ENCODE results near the gene S100A5. TPM values are rescaled to one million over a fixed set of nuclear protein-coding genes. Genes with fewer than 3 reads are reported as not detected.

Gene S100A5
- total RNA-seq, 1 donor from 2014 or later: not detected

- FAIRE-seq (no peak), DNase-seq (ENCODE audit: low read depth) (no peak)
- no peaks in the 10 kb centered on the region for H3K36me3 ChIP-seq (ENCODE audit: control insufficient read depth, insufficient read depth, low read length)
- TF ChIP-seq CTCF (IDR thresholded peaks at IDR 0.05; ENCODE audit: insufficient read depth, low read length, severe bottlenecking): no peak
- H3K4me3 ChIP-seq (ENCODE audit: low read depth, low read length): no peak overlapping the region
- no peaks in the 10 kb centered on the region for H3K27me3 ChIP-seq (ENCODE audit: control insufficient read depth, insufficient read depth, low read length)
These were observed 42.0 kb downstream of the S100A5 start for GRCh38 chr1:153498746-153499145.

- no peak for FAIRE-seq
- DNase-seq (ENCODE audit: low read depth): no peak
- H3K27me3 ChIP-seq (ENCODE audit: control insufficient read depth, insufficient read depth, low read length): no peaks in the 10 kb centered on the region
- H3K4me3 ChIP-seq (ENCODE audit: low read depth, low read length): no peak overlapping the region
- no peaks in the 10 kb centered on the region for H3K36me3 ChIP-seq (ENCODE audit: control insufficient read depth, insufficient read depth, low read length)
- TF ChIP-seq CTCF (IDR thresholded peaks at IDR 0.05; ENCODE audit: insufficient read depth, low read length, severe bottlenecking): no peak
These were observed 45.2 kb downstream of the S100A5 start for GRCh38 chr1:153495536-153495935.

GRCh38 chr1:153494976-153495535, 45.7 kb downstream of the S100A5 start:
- H3K36me3 ChIP-seq (ENCODE audit: control insufficient read depth, insufficient read depth, low read length): no peaks in the 10 kb centered on the region
- no peaks in the 10 kb centered on the region for H3K27me3 ChIP-seq (ENCODE audit: control insufficient read depth, insufficient read depth, low read length)
- peak; percentile 87 for TF ChIP-seq CTCF (IDR thresholded peaks at IDR 0.05; ENCODE audit: insufficient read depth, low read length, severe bottlenecking)
- FAIRE-seq (no peak), DNase-seq (ENCODE audit: low read depth) (peak; percentile 46)
- no peak overlapping the region for H3K4me3 ChIP-seq (ENCODE audit: low read depth, low read length)

- DNase-seq (ENCODE audit: low read depth): peak; percentile 82
- Histone ChIP-seq H3K36me3 (ENCODE audit: control insufficient read depth, insufficient read depth, low read length) (no peaks in the 10 kb centered on the region), H3K27me3 (ENCODE audit: control insufficient read depth, insufficient read depth, low read length) (no peaks in the 10 kb centered on the region), H3K4me3 (ENCODE audit: low read depth, low read length) (no peak overlapping the region)
- peak; percentile 4 for TF ChIP-seq CTCF (IDR thresholded peaks at IDR 0.05; ENCODE audit: insufficient read depth, low read length, severe bottlenecking)
- FAIRE-seq: peak; percentile 50
These were observed 47.3 kb downstream of the S100A5 start for GRCh38 chr1:153493343-153493960.

GRCh38 chr1:153490272-153491051, 50.3 kb downstream of the S100A5 start:
- peak; percentile 98 for FAIRE-seq
- no peak overlapping the region for H3K4me3 ChIP-seq (ENCODE audit: low read depth, low read length)
- no peak for TF ChIP-seq CTCF (IDR thresholded peaks at IDR 0.05; ENCODE audit: insufficient read depth, low read length, severe bottlenecking)
- H3K36me3 ChIP-seq (ENCODE audit: control insufficient read depth, insufficient read depth, low read length): no peaks in the 10 kb centered on the region
- DNase-seq (ENCODE audit: low read depth): peak; percentile 98
- H3K27me3 ChIP-seq (ENCODE audit: control insufficient read depth, insufficient read depth, low read length): no peaks in the 10 kb centered on the region

Measured in bronchial epithelial cell (primary cell).